ENCODE results near the gene GAK.

The GAK gene

GRCh38 chr4:911871-912490, 20.1 kb downstream of the GAK start:
- no peaks in the 10 kb centered on the region for H3K27me3 Mint-ChIP-seq
- H3K4me1 Mint-ChIP-seq, result peaks cover 36% of the 10 kb centered on the region
- H3K9me3 Mint-ChIP-seq, result no peaks in the 10 kb centered on the region
- ATAC-seq, result no peak
- H3K27ac Mint-ChIP-seq, result peak overlapping the region; percentile 51
- H3K36me3 Mint-ChIP-seq, result peaks cover 40% of the 10 kb centered on the region
- H3K4me3 Mint-ChIP-seq, result no peak overlapping the region

GRCh38 chr4:911221-911751, 20.8 kb downstream of the GAK start:
- Mint-ChIP-seq H3K9me3 (no peaks in the 10 kb centered on the region), H3K36me3 (peaks cover 47% of the 10 kb centered on the region)

GRCh38 chr4:910366-911091, 21.6 kb downstream of the GAK start:
- no peaks in the 10 kb centered on the region for H3K27me3 Mint-ChIP-seq
- peak overlapping the region; percentile 51 for H3K27ac Mint-ChIP-seq
- H3K36me3 Mint-ChIP-seq, result peaks cover 52% of the 10 kb centered on the region
- peaks cover 2% of the 10 kb centered on the region for H3K9me3 Mint-ChIP-seq
- H3K4me3 Mint-ChIP-seq, result no peak overlapping the region
- no peak for ATAC-seq
- peaks cover 21% of the 10 kb centered on the region for H3K4me1 Mint-ChIP-seq

More at GRCh38 chr4:911221-911751, 20.8 kb downstream of the GAK start:
- no peak for ATAC-seq
- peak overlapping the region; percentile 51 for H3K27ac Mint-ChIP-seq
- no peak overlapping the region for H3K4me3 Mint-ChIP-seq
- H3K4me1 Mint-ChIP-seq, result peaks cover 29% of the 10 kb centered on the region
- H3K27me3 Mint-ChIP-seq, result no peaks in the 10 kb centered on the region

GRCh38 chr4:909821-910220, 22.3 kb downstream of the GAK start:
- Mint-ChIP-seq H3K4me1 (peaks cover 14% of the 10 kb centered on the region), H3K9me3 (peaks cover 2% of the 10 kb centered on the region), H3K27me3 (no peaks in the 10 kb centered on the region), H3K4me3 (no peak overlapping the region), H3K36me3 (peaks cover 59% of the 10 kb centered on the region), H3K27ac (no peak overlapping the region)
- no peak for ATAC-seq

GRCh38 chr4:909131-909571, 23.0 kb downstream of the GAK start:
- H3K27ac Mint-ChIP-seq, result no peak overlapping the region
- no peak for ATAC-seq
- H3K27me3 Mint-ChIP-seq, result no peaks in the 10 kb centered on the region
- H3K9me3 Mint-ChIP-seq, result peaks cover 2% of the 10 kb centered on the region
- H3K4me1 Mint-ChIP-seq, result peaks cover 10% of the 10 kb centered on the region
- peaks cover 61% of the 10 kb centered on the region for H3K36me3 Mint-ChIP-seq
- no peak overlapping the region for H3K4me3 Mint-ChIP-seq

GRCh38 chr4:907691-908425, 24.3 kb downstream of the GAK start:
- no peak overlapping the region for H3K4me3 Mint-ChIP-seq

GRCh38 chr4:907103-907400, 25.1 kb downstream of the GAK start:
- Mint-ChIP-seq H3K4me3 (no peak overlapping the region), H3K36me3 (peaks cover 69% of the 10 kb centered on the region), H3K9me3 (peaks cover 2% of the 10 kb centered on the region), H3K27ac (no peak overlapping the region), H3K27me3 (no peaks in the 10 kb centered on the region), H3K4me1 (peaks cover 17% of the 10 kb centered on the region)
- no peak for ATAC-seq

More at GRCh38 chr4:907691-908425, 24.3 kb downstream of the GAK start:
- no peaks in the 10 kb centered on the region for H3K27me3 Mint-ChIP-seq
- peaks cover 13% of the 10 kb centered on the region for H3K4me1 Mint-ChIP-seq
- peaks cover 70% of the 10 kb centered on the region for H3K36me3 Mint-ChIP-seq
- ATAC-seq, result no peak
- H3K9me3 Mint-ChIP-seq, result peaks cover 2% of the 10 kb centered on the region
- no peak overlapping the region for H3K27ac Mint-ChIP-seq

- H3K27ac Mint-ChIP-seq, result peak overlapping the region; percentile 29
- peaks cover 2% of the 10 kb centered on the region for H3K9me3 Mint-ChIP-seq
- H3K4me3 Mint-ChIP-seq, result no peak overlapping the region
- ATAC-seq, result no peak
- H3K36me3 Mint-ChIP-seq, result peaks cover 66% of the 10 kb centered on the region
- peaks cover 14% of the 10 kb centered on the region for H3K4me1 Mint-ChIP-seq
- H3K27me3 Mint-ChIP-seq, result no peaks in the 10 kb centered on the region
Observed at GRCh38 chr4:906339-907102, 25.6 kb downstream of the GAK start.

GRCh38 chr4:905485-906338, 26.4 kb downstream of the GAK start:
- H3K4me1 Mint-ChIP-seq, result peaks cover 7% of the 10 kb centered on the region
- H3K27ac Mint-ChIP-seq, result no peak overlapping the region
- H3K36me3 Mint-ChIP-seq, result peaks cover 66% of the 10 kb centered on the region
- H3K4me3 Mint-ChIP-seq, result no peak overlapping the region
- H3K9me3 Mint-ChIP-seq, result peaks cover 2% of the 10 kb centered on the region
- ATAC-seq, result no peak
- no peaks in the 10 kb centered on the region for H3K27me3 Mint-ChIP-seq

- Mint-ChIP-seq H3K4me3 (no peak overlapping the region), H3K9me3 (peaks cover 2% of the 10 kb centered on the region), H3K27ac (no peak overlapping the region), H3K4me1 (peaks cover 14% of the 10 kb centered on the region), H3K27me3 (no peaks in the 10 kb centered on the region), H3K36me3 (peaks cover 73% of the 10 kb centered on the region)
- no peak for ATAC-seq
Observed at GRCh38 chr4:903066-904046, 28.8 kb downstream of the GAK start.

- peaks cover 14% of the 10 kb centered on the region for H3K4me1 Mint-ChIP-seq
- H3K36me3 Mint-ChIP-seq, result peaks cover 72% of the 10 kb centered on the region
- no peaks in the 10 kb centered on the region for H3K27me3 Mint-ChIP-seq
- no peak overlapping the region for H3K27ac Mint-ChIP-seq
- ATAC-seq, result no peak
- no peak overlapping the region for H3K4me3 Mint-ChIP-seq
- H3K9me3 Mint-ChIP-seq, result peaks cover 2% of the 10 kb centered on the region
Observed at GRCh38 chr4:901192-901910, 30.8 kb downstream of the GAK start.

GRCh38 chr4:900721-901120, 31.4 kb downstream of the GAK start:
- no peaks in the 10 kb centered on the region for H3K27me3 Mint-ChIP-seq
- no peak overlapping the region for H3K4me3 Mint-ChIP-seq
- ATAC-seq, result no peak
- H3K9me3 Mint-ChIP-seq, result peaks cover 2% of the 10 kb centered on the region
- peaks cover 14% of the 10 kb centered on the region for H3K4me1 Mint-ChIP-seq
- H3K27ac Mint-ChIP-seq, result no peak overlapping the region
- H3K36me3 Mint-ChIP-seq, result peaks cover 74% of the 10 kb centered on the region

- no peaks in the 10 kb centered on the region for H3K9me3 Mint-ChIP-seq
- H3K27ac Mint-ChIP-seq, result no peak overlapping the region
- H3K4me3 Mint-ChIP-seq, result no peak overlapping the region
- ATAC-seq, result no peak
- H3K27me3 Mint-ChIP-seq, result no peaks in the 10 kb centered on the region
- peaks cover 73% of the 10 kb centered on the region for H3K36me3 Mint-ChIP-seq
- peaks cover 14% of the 10 kb centered on the region for H3K4me1 Mint-ChIP-seq
Observed at GRCh38 chr4:900073-900472, 32.0 kb downstream of the GAK start.
